AG04450 (cell line): ENCODE results near the gene MAP7. TPM values are rescaled to one million over a fixed set of nuclear protein-coding genes. Genes with fewer than 3 reads are reported as not detected.
"Not testable (repeated sequence)": the region's sequence is repeated elsewhere in the genome, so short reads cannot be mapped to it uniquely, and the experiment has no call there.

ENCODE experiments used
- CTCF ChIA-PET: fragments of 300-600, 350-600 bp; formaldehyde crosslinking; extraction: SDS; loops from one replicate; lab custom pipeline; 2022; ENCODE audit warnings: antibody characterized with exemption, inconsistent platforms; lab: Charles Lee
- POLR2A ChIA-PET: fragments of 350-600 bp; formaldehyde crosslinking; extraction: SDS; loops from one replicate; lab custom pipeline; 2021; ENCODE audit warnings: antibody characterized with exemption, inconsistent platforms; lab: Yijun Ruan, JAX
- DNase-seq: peaks from one replicate; pipeline ENCODE4 v3.0.0-alpha.2; 2011; ENCODE audit warnings: low read depth, low spot score
- H3K27ac ChIP-seq: one replicate; pipeline ENCODE4 v1.5.1; 2012; ENCODE audit warnings: low read depth, low read length, control low read depth
- H3K27me3 ChIP-seq: one replicate; pipeline ENCODE4 v1.6.0; 2012; ENCODE audit warnings: low read length; ENCODE audit not compliant: control insufficient read depth, insufficient read depth
- H3K4me3 ChIP-seq: 2 replicates; pipeline ENCODE4 v1.5.1; 2011; ENCODE audit warnings: mild to moderate bottlenecking, low read depth, low read length, control low read depth
- H3K9me3 ChIP-seq: 2 replicates; pipeline ENCODE4 v1.5.1; 2012; ENCODE audit warnings: low read length; ENCODE audit not compliant: control insufficient read depth, insufficient read depth
- polyA plus RNA-seq: library from polyadenylated mRNA; depleted of rRNA; stranded (reverse); fragments of >200 nt; gene quantifications from 2 replicates; pipeline ENCODE4 v1.2.3, GENCODE V29; 2011
- TF ChIP-seq, protein P1 (sequence below): IDR thresholded peaks from 2 replicates; pipeline ENCODE4 v1.5.1; 2011; ENCODE audit warnings: low read depth, low read length, control low read depth, inconsistent platforms

MAP7 gene
- polyA plus RNA-seq, 1 experiment, result 0.30 TPM

DNA sequence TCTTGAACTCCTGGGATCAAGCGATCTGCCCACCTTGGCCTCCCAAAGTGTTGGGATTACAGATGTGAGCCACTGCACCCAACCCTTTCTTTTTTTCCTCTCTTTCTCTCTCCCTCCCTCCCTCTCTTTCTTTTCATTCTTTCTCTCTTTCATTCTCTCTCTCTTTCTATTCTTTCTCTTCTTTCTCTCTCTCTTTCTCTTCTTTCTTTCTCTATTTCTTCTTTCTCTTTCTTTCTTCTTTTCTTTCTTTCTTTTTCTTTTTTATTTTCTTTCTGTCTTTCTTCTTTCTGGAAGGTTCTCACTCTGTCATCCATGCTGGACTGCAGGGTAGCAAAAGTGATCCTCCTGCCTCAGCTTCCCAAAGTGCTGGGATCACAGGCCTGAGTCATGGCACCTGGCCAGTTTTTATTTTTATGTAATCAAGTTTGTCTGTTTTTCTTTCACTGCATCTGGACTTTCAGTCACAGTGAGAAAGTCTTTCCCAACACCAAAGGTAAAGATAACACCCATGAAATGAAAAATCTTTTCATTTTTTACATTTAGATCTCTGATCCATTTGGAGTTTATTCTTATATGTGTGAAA lies 240.4 kb downstream of the MAP7 start:
- TF ChIP-seq, protein P1, sequence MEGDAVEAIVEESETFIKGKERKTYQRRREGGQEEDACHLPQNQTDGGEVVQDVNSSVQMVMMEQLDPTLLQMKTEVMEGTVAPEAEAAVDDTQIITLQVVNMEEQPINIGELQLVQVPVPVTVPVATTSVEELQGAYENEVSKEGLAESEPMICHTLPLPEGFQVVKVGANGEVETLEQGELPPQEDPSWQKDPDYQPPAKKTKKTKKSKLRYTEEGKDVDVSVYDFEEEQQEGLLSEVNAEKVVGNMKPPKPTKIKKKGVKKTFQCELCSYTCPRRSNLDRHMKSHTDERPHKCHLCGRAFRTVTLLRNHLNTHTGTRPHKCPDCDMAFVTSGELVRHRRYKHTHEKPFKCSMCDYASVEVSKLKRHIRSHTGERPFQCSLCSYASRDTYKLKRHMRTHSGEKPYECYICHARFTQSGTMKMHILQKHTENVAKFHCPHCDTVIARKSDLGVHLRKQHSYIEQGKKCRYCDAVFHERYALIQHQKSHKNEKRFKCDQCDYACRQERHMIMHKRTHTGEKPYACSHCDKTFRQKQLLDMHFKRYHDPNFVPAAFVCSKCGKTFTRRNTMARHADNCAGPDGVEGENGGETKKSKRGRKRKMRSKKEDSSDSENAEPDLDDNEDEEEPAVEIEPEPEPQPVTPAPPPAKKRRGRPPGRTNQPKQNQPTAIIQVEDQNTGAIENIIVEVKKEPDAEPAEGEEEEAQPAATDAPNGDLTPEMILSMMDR, result no peak
- H3K27me3 ChIP-seq, result peaks cover 10% of the 10 kb centered on the region
- H3K9me3 ChIP-seq, result no peaks in the 10 kb centered on the region
- no peak for DNase-seq
- no peak overlapping the region for H3K27ac ChIP-seq
- ChIA-PET POLR2A (no interaction called here), CTCF (interaction anchor here (3.3 kb wide), 1 partner anchor 8 kb away, joined by 15 read pairs; no protein-coding TSS in a partner anchor)
- no peak overlapping the region for H3K4me3 ChIP-seq

DNA sequence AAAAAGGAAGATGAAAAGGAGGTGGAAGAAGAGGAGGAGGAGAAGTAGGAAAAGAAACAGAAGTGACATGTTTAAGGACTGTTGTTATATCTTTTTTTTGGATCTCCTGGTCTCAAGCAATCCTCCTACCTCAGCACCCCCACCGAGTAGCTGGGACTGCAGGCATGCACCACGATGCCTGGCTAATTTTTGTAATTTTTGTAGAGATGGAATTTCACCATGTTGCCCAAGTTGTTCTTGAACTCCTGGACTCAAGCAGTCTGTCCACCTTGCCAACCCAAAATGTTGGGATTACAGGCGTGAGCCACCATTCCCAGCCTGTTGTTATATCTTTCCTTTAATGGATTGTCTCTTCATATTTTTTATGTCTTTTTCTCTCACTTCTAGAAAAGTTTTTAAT lies 241.1 kb downstream of the MAP7 start:
- ChIA-PET CTCF (interaction anchor here (3.3 kb wide), 1 partner anchor 9 kb away, joined by 15 read pairs; no protein-coding TSS in a partner anchor), POLR2A (no interaction called here)
- H3K4me3 ChIP-seq, result no peak overlapping the region
- TF ChIP-seq, protein P1, result no peak
- no peak for DNase-seq
- H3K27ac ChIP-seq, result no peak overlapping the region
- no peaks in the 10 kb centered on the region for H3K9me3 ChIP-seq
- H3K27me3 ChIP-seq, result peaks cover 10% of the 10 kb centered on the region

DNA sequence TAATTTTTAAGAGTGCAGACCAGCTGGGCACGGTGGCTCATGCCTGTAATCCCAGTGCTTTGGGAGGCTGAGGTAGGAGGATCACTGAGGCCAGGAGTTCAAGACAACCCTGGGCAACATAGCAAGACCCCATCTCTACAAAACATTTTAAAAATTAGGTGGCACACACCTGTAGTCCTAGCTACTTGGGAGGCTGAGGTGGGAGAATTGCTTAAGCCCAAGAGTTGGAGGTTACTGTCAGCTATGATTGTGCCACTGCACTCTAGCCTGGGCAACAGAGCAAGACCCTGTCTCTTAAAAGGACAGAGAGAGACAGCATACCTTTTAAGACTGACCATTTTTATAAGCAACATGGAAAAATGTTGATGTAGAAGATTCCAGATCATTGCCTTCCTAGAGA lies 241.8 kb downstream of the MAP7 start:
- H3K27ac ChIP-seq, H3K27me3 ChIP-seq, H3K9me3 ChIP-seq, H3K4me3 ChIP-seq, POLR2A ChIA-PET, DNase-seq: not testable (repeated sequence)
- CTCF ChIA-PET, result interaction anchor here (1.1 to 3.3 kb wide), 2 partner anchors 9 to 73 kb away, joined by 3 to 15 read pairs; no protein-coding TSS in a partner anchor

DNA sequence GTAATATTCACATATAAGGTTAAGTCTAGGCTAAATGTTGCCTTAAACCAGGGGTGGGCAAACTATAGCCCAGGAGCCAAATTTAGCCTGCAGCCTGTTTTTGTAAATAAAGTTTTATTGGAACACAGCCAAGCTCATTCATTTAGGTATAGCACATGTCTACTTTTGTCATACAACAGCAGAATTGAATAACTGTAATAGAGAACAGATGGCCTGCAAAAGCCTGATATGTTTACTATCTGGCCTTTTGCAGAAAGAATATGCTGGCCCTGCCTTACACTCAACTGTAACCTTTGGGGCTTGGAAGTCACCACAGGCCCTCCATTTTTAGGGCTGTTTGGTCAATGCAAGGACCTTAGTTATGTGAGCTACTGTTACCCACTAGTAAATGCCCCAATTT lies 242.9 kb downstream of the MAP7 start:
- Histone ChIP-seq H3K27me3 (peaks cover 10% of the 10 kb centered on the region), H3K9me3 (no peaks in the 10 kb centered on the region), H3K4me3 (no peak overlapping the region), H3K27ac (no peak overlapping the region)
- ChIA-PET CTCF (interaction anchor here (3.3 kb wide), 1 partner anchor 10 kb away, joined by 15 read pairs; no protein-coding TSS in a partner anchor), POLR2A (no interaction called here)
- TF ChIP-seq, protein P1, result no peak
- DNase-seq, result no peak

DNA sequence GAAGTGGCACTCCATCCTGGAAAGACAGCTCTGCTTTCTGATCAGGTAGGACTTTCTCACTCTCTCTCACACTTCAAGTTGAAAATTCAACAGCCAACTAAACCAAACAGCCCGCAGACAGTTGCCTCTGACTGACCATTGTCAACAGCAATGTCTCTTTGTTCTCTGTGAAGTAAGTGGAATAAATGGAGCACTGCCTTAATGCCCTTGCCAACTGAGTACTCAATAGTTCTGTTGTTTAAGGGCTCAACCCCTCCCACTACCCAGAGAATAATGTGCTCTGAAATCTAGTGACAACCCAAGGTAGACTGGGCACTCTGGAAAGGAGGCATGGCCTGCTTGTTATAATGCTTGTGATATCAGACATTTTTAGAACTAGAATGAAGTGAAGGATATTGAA lies 243.8 kb downstream of the MAP7 start:
- DNase-seq, result no peak
- Histone ChIP-seq H3K4me3 (no peak overlapping the region), H3K9me3 (no peaks in the 10 kb centered on the region), H3K27me3 (peaks cover 6% of the 10 kb centered on the region), H3K27ac (no peak overlapping the region)
- CTCF ChIA-PET, result interaction anchor here (3.3 kb wide), 1 partner anchor 11 kb away, joined by 15 read pairs; no protein-coding TSS in a partner anchor
- POLR2A ChIA-PET, result no interaction called here
- TF ChIP-seq, protein P1, result no peak
